GM18511 (cell line): ENCODE results near the gene CDC73.
"Not testable (repeated sequence)": the region's sequence is repeated elsewhere in the genome, so short reads cannot be mapped to it uniquely, and the experiment has no call there.

Experiments used
- ATAC-seq: cut with Tn5 transposase; IDR thresholded peaks from one replicate; pipeline ENCODE4 v1.9.1; 2021; ENCODE audit warnings: mild to moderate bottlenecking, moderate library complexity; ENCODE audit not compliant: unreplicated experiment

CDC73 gene

GRCh38 chr1:193176113-193176512 lies 54.3 kb downstream of the CDC73 start:
- ATAC-seq = no peak

- no peak for ATAC-seq
These were observed 55.0 kb downstream of the CDC73 start for GRCh38 chr1:193176788-193177187.

- no peak for ATAC-seq
These were observed 57.3 kb downstream of the CDC73 start for GRCh38 chr1:193179094-193179493.

GRCh38 chr1:193181536-193181935 lies 59.7 kb downstream of the CDC73 start:
- no peak for ATAC-seq

GRCh38 chr1:193181985-193182384 lies 60.2 kb downstream of the CDC73 start:
- no peak for ATAC-seq

- ATAC-seq = peak; percentile 73
These were observed 61.3 kb downstream of the CDC73 start for GRCh38 chr1:193183019-193183627.

- no peak for ATAC-seq
These were observed 62.9 kb downstream of the CDC73 start for GRCh38 chr1:193184776-193185175.

GRCh38 chr1:193185211-193185610 lies 63.4 kb downstream of the CDC73 start:
- ATAC-seq = no peak

GRCh38 chr1:193185901-193186731 lies 64.3 kb downstream of the CDC73 start, which contains the start of gene B3GALT2:
B3GALT2 (minus strand) TSS chr1:193186613; CDS start chr1:193181562, 5,051 bp downstream.
- no peak for ATAC-seq

GRCh38 chr1:193187114-193187513 lies 65.3 kb downstream of the CDC73 start:
- ATAC-seq = no peak

- not testable (repeated sequence) for ATAC-seq
These were observed 67.1 kb downstream of the CDC73 start for GRCh38 chr1:193188915-193189314.

- no peak for ATAC-seq
These were observed 67.7 kb downstream of the CDC73 start for GRCh38 chr1:193189442-193190095.

- ATAC-seq = peak; percentile 53
These were observed 68.4 kb downstream of the CDC73 start for GRCh38 chr1:193190096-193190744.

GRCh38 chr1:193192586-193192985 lies 70.8 kb downstream of the CDC73 start:
- ATAC-seq = no peak

GRCh38 chr1:193199940-193200339 lies 78.1 kb downstream of the CDC73 start:
- no peak for ATAC-seq

GRCh38 chr1:193201021-193201420 lies 79.2 kb downstream of the CDC73 start:
- ATAC-seq = no peak

GRCh38 chr1:193210996-193211395 lies 89.2 kb downstream of the CDC73 start:
- no peak for ATAC-seq

- ATAC-seq = peak; percentile 83
These were observed 89.7 kb downstream of the CDC73 start for GRCh38 chr1:193211539-193211938.

- no peak for ATAC-seq
These were observed 90.8 kb downstream of the CDC73 start for GRCh38 chr1:193212637-193213036.

GRCh38 chr1:193213998-193214397 lies 92.2 kb downstream of the CDC73 start:
- no peak for ATAC-seq

- ATAC-seq = no peak
These were observed 95.1 kb downstream of the CDC73 start for GRCh38 chr1:193216920-193217319.
